ENCODE measurements around the gene IFNA17. TPM values are rescaled to one million over a fixed set of nuclear protein-coding genes. Genes with fewer than 3 reads are reported as not detected.
"Not testable (repeated sequence)": the region's sequence is repeated elsewhere in the genome, so short reads cannot be mapped to it uniquely, and the experiment has no call there.

The IFNA17 gene
- total RNA-seq, 1 experiment from 2014 or later, result not detected

- H3K9ac ChIP-seq (ENCODE audit: low read length), result no peak overlapping the region
- no peaks in the 10 kb centered on the region for H4K20me1 ChIP-seq (ENCODE audit: insufficient read depth)
- H3K4me1 ChIP-seq (ENCODE audit: control insufficient read depth in 1 of 2, insufficient read depth in 2 of 2, low read length in 2 of 2), result no peaks in the 10 kb centered on the region
- RAD21 ChIA-PET (ENCODE audit: low non-redundant PET in 1 of 2, low total read pairs in 2 of 2, uncharacterized antibody in 2 of 2, unreplicated experiment in 2 of 2), result no interaction called here
- ATAC-seq (no peak), DNase-seq (ENCODE audit: low read depth, low spot score) (no peak)
- no peak overlapping the region for H3K4me3 ChIP-seq (replicated peaks in 1 of 2; ENCODE audit: low read depth in 1 of 2, low read length in 2 of 2)
- BruUV-seq (replicated peaks), result no TSS peak
- intact Hi-C loops (cut with micrococcal nuclease), result loop anchor here (10.0 kb wide), 1 partner anchor 562 kb away; no protein-coding TSS in a partner anchor
- TF ChIP-seq EZH2phosphoT487 (IDR thresholded peaks at IDR 0.05; ENCODE audit: borderline replicate concordance) (no peak), REST (IDR thresholded peaks at IDR 0.05; ENCODE audit: low read depth) (no peak), CTCF (IDR thresholded peaks at IDR 0.05 in 2 of 3, conservative IDR thresholded peaks at IDR 0.05 in 1 of 3; ENCODE audit: borderline replicate concordance in 1 of 3, insufficient read depth in 1 of 3, low read depth in 2 of 3, low read length in 2 of 3) (no peak), CBX3 (IDR thresholded peaks at IDR 0.05; ENCODE audit: low read depth) (no peak), EZH2 (IDR thresholded peaks at IDR 0.05) (no peak), SRF (IDR thresholded peaks at IDR 0.05; ENCODE audit: low read depth) (no peak), MAX (IDR thresholded peaks at IDR 0.05) (no peak), FOSL1 (IDR thresholded peaks at IDR 0.05; ENCODE audit: low read depth) (no peak), TCF7L2 (IDR thresholded peaks at IDR 0.05; ENCODE audit: borderline replicate concordance, extremely low read depth, insufficient read depth, insufficient read length) (no peak), EGR1 (IDR thresholded peaks at IDR 0.05; ENCODE audit: low read depth) (no peak), SP1 (IDR thresholded peaks at IDR 0.05; ENCODE audit: low read depth) (no peak), POLR2A (IDR thresholded peaks at IDR 0.05; ENCODE audit: borderline replicate concordance, extremely low read depth, insufficient read depth, insufficient read length) (no peak), ATF3 (IDR thresholded peaks at IDR 0.05) (no peak), ZNF274 (IDR thresholded peaks at IDR 0.05; ENCODE audit: low read depth, low read length) (no peak), JUND (IDR thresholded peaks at IDR 0.05) (no peak), YY1 (IDR thresholded peaks at IDR 0.05; ENCODE audit: extremely low read depth, insufficient replicate concordance, low read depth, low read length) (no peak), CEBPB (IDR thresholded peaks at IDR 0.05; ENCODE audit: low read depth) (no peak), ZFX (IDR thresholded peaks at IDR 0.05) (no peak)
- H3K9me2 ChIP-seq (ENCODE audit: insufficient read depth), result no peaks in the 10 kb centered on the region
- H2AFZ ChIP-seq (ENCODE audit: low read depth, low read length, poor library complexity, severe bottlenecking), result no peak overlapping the region
- no peak overlapping the region for H3K27ac ChIP-seq (ENCODE audit: low read depth, low read length)
- H3K36me3 ChIP-seq (ENCODE audit: control insufficient read depth in 1 of 2, insufficient read depth in 2 of 2, low read length in 2 of 2), result no peaks in the 10 kb centered on the region
- no peak overlapping the region for H3K4me2 ChIP-seq (ENCODE audit: low read length)
- CTCF ChIA-PET, result interaction anchor here (1.6 kb wide), 1 partner anchor 20 kb away, joined by 3 read pairs; no protein-coding TSS in a partner anchor
- no peaks in the 10 kb centered on the region for H3K27me3 ChIP-seq (ENCODE audit: insufficient read depth, low read length)
- POLR2A ChIA-PET, result no interaction called here
- H3K79me2 ChIP-seq (ENCODE audit: insufficient read depth, low read length), result no peaks in the 10 kb centered on the region
- no peaks in the 10 kb centered on the region for H3K9me3 ChIP-seq (ENCODE audit: control insufficient read depth in 1 of 2, insufficient read depth in 1 of 2, low read depth in 1 of 2, low read length in 2 of 2)
Observed at GRCh38 chr9:21233258-21233657, 5.2 kb upstream of the IFNA17 start.

- H3K9me3 ChIP-seq (ENCODE audit: control insufficient read depth in 1 of 2, insufficient read depth in 1 of 2, low read depth in 1 of 2, low read length in 2 of 2); RAD21 ChIA-PET (ENCODE audit: low non-redundant PET in 1 of 2, low total read pairs in 2 of 2, uncharacterized antibody in 2 of 2, unreplicated experiment in 2 of 2); intact Hi-C loops (cut with micrococcal nuclease); H3K36me3 ChIP-seq (ENCODE audit: control insufficient read depth in 1 of 2, insufficient read depth in 2 of 2, low read length in 2 of 2); H3K27me3 ChIP-seq (ENCODE audit: insufficient read depth, low read length); H2AFZ ChIP-seq (ENCODE audit: low read depth, low read length, poor library complexity, severe bottlenecking); BruUV-seq (replicated peaks); H3K79me2 ChIP-seq (ENCODE audit: insufficient read depth, low read length); H3K4me2 ChIP-seq (ENCODE audit: low read length); H3K4me1 ChIP-seq (ENCODE audit: control insufficient read depth in 1 of 2, insufficient read depth in 2 of 2, low read length in 2 of 2); CTCF ChIA-PET; ATAC-seq; H3K9ac ChIP-seq (ENCODE audit: low read length); DNase-seq (ENCODE audit: low read depth, low spot score); H3K4me3 ChIP-seq (replicated peaks in 1 of 2; ENCODE audit: low read depth in 1 of 2, low read length in 2 of 2); H3K27ac ChIP-seq (ENCODE audit: low read depth, low read length); H4K20me1 ChIP-seq (ENCODE audit: insufficient read depth); H3K9me2 ChIP-seq (ENCODE audit: insufficient read depth); POLR2A ChIA-PET: not testable (repeated sequence)
Observed at GRCh38 chr9:21217211-21217610, 10.8 kb downstream of the IFNA17 start, which contains the start of gene IFNA16. TSS of gene IFNA16 (minus strand) at chr9:21217311. CDS start at chr9:21217305, 6 bp downstream.
